ENCODE measurements around the gene FGD3.

FGD3 gene

GRCh38 chr9:93041108-93041802, 93.9 kb downstream of the FGD3 start:
- DNase-seq (ENCODE audit: extremely low spot score, insufficient read length, low read depth) (no peak), FAIRE-seq (no peak)

- FAIRE-seq (no peak), DNase-seq (ENCODE audit: extremely low spot score, insufficient read length, low read depth) (no peak)
These were observed 95.8 kb downstream of the FGD3 start for GRCh38 chr9:93043122-93043521.

- DNase-seq (ENCODE audit: extremely low spot score, insufficient read length, low read depth) (no peak), FAIRE-seq (no peak)
These were observed 98.2 kb downstream of the FGD3 start for GRCh38 chr9:93045521-93045920.

- DNase-seq (ENCODE audit: extremely low spot score, insufficient read length, low read depth) (no peak), FAIRE-seq (no peak)
These were observed 101.5 kb downstream of the FGD3 start for GRCh38 chr9:93048566-93049448.

GRCh38 chr9:93049491-93049890, 102.2 kb downstream of the FGD3 start:
- FAIRE-seq (no peak), DNase-seq (ENCODE audit: extremely low spot score, insufficient read length, low read depth) (no peak)

GRCh38 chr9:93050231-93050630, 102.9 kb downstream of the FGD3 start:
- no peak for DNase-seq (ENCODE audit: extremely low spot score, insufficient read length, low read depth)
- no peak for FAIRE-seq

- DNase-seq (ENCODE audit: extremely low spot score, insufficient read length, low read depth): no peak
- no peak for FAIRE-seq
These were observed 104.4 kb downstream of the FGD3 start for GRCh38 chr9:93051680-93052089.

- FAIRE-seq (no peak), DNase-seq (ENCODE audit: extremely low spot score, insufficient read length, low read depth) (no peak)
These were observed 105.6 kb downstream of the FGD3 start for GRCh38 chr9:93052791-93053540.

GRCh38 chr9:93053781-93054331, 106.5 kb downstream of the FGD3 start:
- FAIRE-seq: no peak
- no peak for DNase-seq (ENCODE audit: extremely low spot score, insufficient read length, low read depth)

- DNase-seq (ENCODE audit: extremely low spot score, insufficient read length, low read depth): no peak
- FAIRE-seq: no peak
These were observed 107.7 kb downstream of the FGD3 start for GRCh38 chr9:93054758-93055704.

GRCh38 chr9:93057042-93057702, 109.8 kb downstream of the FGD3 start:
- peak; percentile 12 for FAIRE-seq
- DNase-seq (ENCODE audit: extremely low spot score, insufficient read length, low read depth): no peak

- no peak for DNase-seq (ENCODE audit: extremely low spot score, insufficient read length, low read depth)
- FAIRE-seq: no peak
These were observed 110.5 kb downstream of the FGD3 start for GRCh38 chr9:93057703-93058354.

- DNase-seq (ENCODE audit: extremely low spot score, insufficient read length, low read depth) (peak; percentile 69), FAIRE-seq (peak; percentile 84)
These were observed 111.2 kb downstream of the FGD3 start, which contains the start of gene SUSD3 for GRCh38 chr9:93058355-93059010. Gene SUSD3 (plus strand): TSS chr9:93058701. CDS start chr9:93058743, 42 bp downstream.

- DNase-seq (ENCODE audit: extremely low spot score, insufficient read length, low read depth) (no peak), FAIRE-seq (peak; percentile 78)
These were observed 111.8 kb downstream of the FGD3 start for GRCh38 chr9:93059011-93059714.

- DNase-seq (ENCODE audit: extremely low spot score, insufficient read length, low read depth) (no peak), FAIRE-seq (no peak)
These were observed 112.6 kb downstream of the FGD3 start for GRCh38 chr9:93059715-93060578.

GRCh38 chr9:93060746-93061259, 113.5 kb downstream of the FGD3 start:
- no peak for DNase-seq (ENCODE audit: extremely low spot score, insufficient read length, low read depth)
- peak; percentile 79 for FAIRE-seq
